Measurements from ENCODE around the gene GALNT9.
"Not testable (repeated sequence)": the region's sequence is repeated elsewhere in the genome, so short reads cannot be mapped to it uniquely, and the experiment has no call there.

GALNT9 gene

GRCh38 chr12:132247718-132248452 lies 81.5 kb downstream of the GALNT9 start:
- no peak for DNase-seq

- DNase-seq, result no peak
Measured at GRCh38 chr12:132246997-132247717, 82.2 kb downstream of the GALNT9 start.

- DNase-seq, result no peak
Measured at GRCh38 chr12:132245521-132246101, 83.8 kb downstream of the GALNT9 start.

- no peak for DNase-seq
Measured at GRCh38 chr12:132244724-132245295, 84.6 kb downstream of the GALNT9 start.

- DNase-seq, result no peak
Measured at GRCh38 chr12:132243596-132244310, 85.6 kb downstream of the GALNT9 start.

- DNase-seq, result not testable (repeated sequence)
Measured at GRCh38 chr12:132243171-132243570, 86.2 kb downstream of the GALNT9 start.

- DNase-seq, result not testable (repeated sequence)
Measured at GRCh38 chr12:132240669-132241007, 88.8 kb downstream of the GALNT9 start.

- no peak for DNase-seq
Measured at GRCh38 chr12:132239796-132240668, 89.4 kb downstream of the GALNT9 start.

- DNase-seq, result no peak
Measured at GRCh38 chr12:132239392-132239791, 90.0 kb downstream of the GALNT9 start.

GRCh38 chr12:132238884-132239283 lies 90.5 kb downstream of the GALNT9 start:
- no peak for DNase-seq

GRCh38 chr12:132238488-132238854 lies 90.9 kb downstream of the GALNT9 start:
- no peak for DNase-seq

GRCh38 chr12:132237772-132238487 lies 91.5 kb downstream of the GALNT9 start:
- no peak for DNase-seq

- DNase-seq, result no peak
Measured at GRCh38 chr12:132236930-132237771, 92.2 kb downstream of the GALNT9 start.

GRCh38 chr12:132236129-132236929 lies 93.1 kb downstream of the GALNT9 start:
- no peak for DNase-seq

- no peak for DNase-seq
Measured at GRCh38 chr12:132235116-132235820, 94.1 kb downstream of the GALNT9 start.

- no peak for DNase-seq
Measured at GRCh38 chr12:132230381-132230780, 99.0 kb downstream of the GALNT9 start.

- no peak for DNase-seq
Measured at GRCh38 chr12:132229926-132230325, 99.5 kb downstream of the GALNT9 start.

GRCh38 chr12:132229193-132229760 lies 100.1 kb downstream of the GALNT9 start:
- no peak for DNase-seq
